HG02623 (cell line): Measurements from ENCODE around the gene PLB1.

Experiments used
- ATAC-seq: cut with Tn5 transposase; IDR thresholded peaks from one replicate; pipeline ENCODE4 v1.9.1; 2021; ENCODE audit warnings: moderate library complexity; ENCODE audit not compliant: unreplicated experiment

Gene PLB1

GRCh38 chr2:28608500-28609424, 112.9 kb downstream of the PLB1 start:
- ATAC-seq: no peak

GRCh38 chr2:28610583-28611201, 114.8 kb downstream of the PLB1 start:
- ATAC-seq: no peak

GRCh38 chr2:28612131-28612812, 116.4 kb downstream of the PLB1 start:
- ATAC-seq: no peak

- ATAC-seq: no peak
Observed at GRCh38 chr2:28613186-28613585, 117.3 kb downstream of the PLB1 start.

GRCh38 chr2:28613633-28614501, 118.0 kb downstream of the PLB1 start:
- ATAC-seq: no peak

- no peak for ATAC-seq
Observed at GRCh38 chr2:28615706-28616105, 119.8 kb downstream of the PLB1 start.

- no peak for ATAC-seq
Observed at GRCh38 chr2:28616396-28616999, 120.6 kb downstream of the PLB1 start.

GRCh38 chr2:28617502-28618184, 121.8 kb downstream of the PLB1 start:
- ATAC-seq: no peak

- no peak for ATAC-seq
Observed at GRCh38 chr2:28618221-28619141, 122.6 kb downstream of the PLB1 start.

GRCh38 chr2:28619213-28620196, 123.6 kb downstream of the PLB1 start:
- no peak for ATAC-seq

- ATAC-seq: no peak
Observed at GRCh38 chr2:28620291-28620793, 124.5 kb downstream of the PLB1 start.

GRCh38 chr2:28620801-28621171, 124.9 kb downstream of the PLB1 start:
- no peak for ATAC-seq

- ATAC-seq: no peak
Observed at GRCh38 chr2:28621172-28622100, 125.6 kb downstream of the PLB1 start.

- no peak for ATAC-seq
Observed at GRCh38 chr2:28622101-28622499, 126.2 kb downstream of the PLB1 start.

GRCh38 chr2:28623582-28624405, 127.9 kb downstream of the PLB1 start:
- ATAC-seq: no peak

- no peak for ATAC-seq
Observed at GRCh38 chr2:28624436-28624792, 128.6 kb downstream of the PLB1 start.
